Fibroblast of lung (primary cell): ENCODE results near the gene CPNE2. TPM values are rescaled to one million over a fixed set of nuclear protein-coding genes. Genes with fewer than 3 reads are reported as not detected.
A peak's percentile ranks its signal among the peaks of the same experiment; 100 is the strongest.

Experiments
- DNase-seq, 2 donors: peaks; one replicate each; pipeline versions ENCODE4 v3.0.0 to v3.0.0-alpha.2; 2010; ENCODE audit warnings: low read depth in 2 of 2
- H2AFZ ChIP-seq: 2 replicates; pipeline ENCODE4 v1.5.1; 2012; ENCODE audit warnings: low read length, control low read depth, inconsistent platforms
- H3K27ac ChIP-seq: 2 replicates; pipeline ENCODE4 v1.5.1; 2011; ENCODE audit warnings: low read length, control low read depth; ENCODE audit not compliant: insufficient read depth
- H3K27me3 ChIP-seq: 2 replicates; pipeline ENCODE4 v1.5.1; 2011; ENCODE audit warnings: mild to moderate bottlenecking, low read length; ENCODE audit not compliant: control insufficient read depth, insufficient read depth
- H3K36me3 ChIP-seq: 2 replicates; pipeline ENCODE4 v1.5.1; 2011; ENCODE audit warnings: low read length; ENCODE audit not compliant: control insufficient read depth, insufficient read depth
- H3K4me1 ChIP-seq: 2 replicates; pipeline ENCODE4 v1.5.1; 2011; ENCODE audit warnings: low read length; ENCODE audit not compliant: control insufficient read depth, insufficient read depth; ENCODE audit errors: extremely low read depth
- H3K4me2 ChIP-seq: 2 replicates; pipeline ENCODE4 v1.5.1; 2011; ENCODE audit warnings: low read length, control low read depth; ENCODE audit not compliant: insufficient read depth; ENCODE audit errors: extremely low read depth
- H3K4me3 ChIP-seq, 4 experiments: fragments of 200-600 bp in 1 of 4; sonication (generic) in 1 of 4; replicated peaks in 1 of 4; 2 replicates each; pipeline ENCODE4 v1.5.1; 2011 to 2016; ENCODE audit warnings: low read length in 4 of 4, low read depth in 3 of 4, mild to moderate bottlenecking in 3 of 4, control low read depth in 2 of 4, inconsistent platforms in 1 of 4, mixed read lengths in 1 of 4; ENCODE audit not compliant: insufficient read depth in 1 of 4; ENCODE audit errors: control extremely low read depth in 1 of 4
- H3K79me2 ChIP-seq: 2 replicates; pipeline ENCODE4 v1.5.1; 2012; ENCODE audit warnings: mild to moderate bottlenecking, low read length, inconsistent platforms; ENCODE audit not compliant: control insufficient read depth, insufficient read depth
- H3K9ac ChIP-seq: 2 replicates; pipeline ENCODE4 v1.5.1; 2011; ENCODE audit warnings: mild to moderate bottlenecking, low read length, control low read depth; ENCODE audit not compliant: insufficient read depth
- H3K9me3 ChIP-seq: 2 replicates; pipeline ENCODE4 v1.5.1; 2012; ENCODE audit warnings: low read depth, low read length; ENCODE audit not compliant: control insufficient read depth, insufficient read depth
- H4K20me1 ChIP-seq: 2 replicates; pipeline ENCODE4 v1.5.1; 2011; ENCODE audit warnings: low read length; ENCODE audit not compliant: control insufficient read depth, insufficient read depth; ENCODE audit errors: extremely low read depth
- EZH2 ChIP-seq: IDR thresholded peaks from 2 replicates; pipeline ENCODE4 v1.5.1; 2012; ENCODE audit warnings: low read length, control low read depth, mild to moderate bottlenecking; ENCODE audit errors: missing control alignments
- polyA plus RNA-seq, 2 donors: library from polyadenylated mRNA; depleted of rRNA in 1 of 2; stranded (reverse) in 1 of 2; unstranded in 1 of 2; fragments of >200 nt; gene quantifications; 2 replicates each; pipeline ENCODE4 v1.2.1, GENCODE V29; 2011 to 2012; ENCODE audit warnings: missing spikeins in 1 of 2
- total RNA-seq: library from RNA; depleted of rRNA; stranded (reverse); fragments of >200 nt; gene quantifications from 2 replicates; pipeline ENCODE4 v1.2.1, GENCODE V29; 2014
- TF ChIP-seq, protein P1 (sequence below), 2 donors: IDR thresholded peaks in 1 of 2; conservative IDR thresholded peaks in 1 of 2; 1 replicate in 1 of 2; 2 replicates in 1 of 2; pipeline ENCODE4 v1.5.1; 2011 to 2012; ENCODE audit warnings: low read length in 2 of 2, control low read depth in 1 of 2, inconsistent platforms in 1 of 2, low read depth in 1 of 2, mild to moderate bottlenecking in 1 of 2

Gene CPNE2
- total and polyA plus RNA-seq, 2 donors (not counting 1 experiment from before 2014, with no cell fraction given) = 20.5 to 39.6 TPM

DNA sequence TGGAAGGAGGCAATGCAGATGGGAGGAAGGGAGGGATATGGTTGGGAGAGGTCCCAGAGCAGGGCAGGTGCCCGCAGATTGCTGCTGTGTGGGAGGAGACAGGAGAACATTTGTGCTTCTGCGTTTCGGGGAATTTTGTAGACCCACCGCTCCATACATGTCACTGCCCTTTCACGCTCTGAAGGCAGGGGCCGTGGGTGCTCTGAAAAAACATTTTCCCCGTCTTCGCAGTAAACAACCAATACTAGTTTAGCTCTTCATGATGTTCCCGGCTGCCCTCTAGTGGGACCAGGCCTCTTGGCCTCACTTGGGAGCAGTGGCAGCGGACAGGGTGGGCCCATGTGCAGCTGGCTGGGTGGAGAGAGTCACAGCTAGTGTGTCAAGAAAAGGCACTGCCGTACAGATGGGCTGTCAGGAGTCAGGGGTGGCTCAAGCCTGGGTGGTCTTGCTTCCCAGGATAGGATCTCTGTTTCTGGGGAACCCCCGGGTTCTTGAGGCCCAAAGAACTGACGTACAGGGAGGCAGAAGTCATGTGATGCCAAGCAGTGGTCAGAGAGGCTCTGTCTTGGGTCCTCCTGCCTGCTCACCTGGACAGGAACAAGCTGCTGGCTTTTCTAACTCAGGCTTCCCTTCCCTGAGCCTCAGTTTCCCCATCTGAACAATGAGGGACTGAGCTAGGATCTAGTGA is 46.5 kb upstream of the CPNE2 start:
- peak; percentile 48 to 74 for DNase-seq
- Histone ChIP-seq H3K36me3 (peaks cover 19% of the 10 kb centered on the region), H3K27ac (no peak overlapping the region), H3K79me2 (no peaks in the 10 kb centered on the region), H3K4me3 (no peak overlapping the region), H3K27me3 (no peaks in the 10 kb centered on the region), H3K9me3 (no peaks in the 10 kb centered on the region), H3K9ac (no peak overlapping the region), H2AFZ (no peak overlapping the region), H3K4me1 (peaks cover 5% of the 10 kb centered on the region), H4K20me1 (no peaks in the 10 kb centered on the region), H3K4me2 (no peak overlapping the region)
- no peak for TF ChIP-seq EZH2
- TF ChIP-seq, protein P1, sequence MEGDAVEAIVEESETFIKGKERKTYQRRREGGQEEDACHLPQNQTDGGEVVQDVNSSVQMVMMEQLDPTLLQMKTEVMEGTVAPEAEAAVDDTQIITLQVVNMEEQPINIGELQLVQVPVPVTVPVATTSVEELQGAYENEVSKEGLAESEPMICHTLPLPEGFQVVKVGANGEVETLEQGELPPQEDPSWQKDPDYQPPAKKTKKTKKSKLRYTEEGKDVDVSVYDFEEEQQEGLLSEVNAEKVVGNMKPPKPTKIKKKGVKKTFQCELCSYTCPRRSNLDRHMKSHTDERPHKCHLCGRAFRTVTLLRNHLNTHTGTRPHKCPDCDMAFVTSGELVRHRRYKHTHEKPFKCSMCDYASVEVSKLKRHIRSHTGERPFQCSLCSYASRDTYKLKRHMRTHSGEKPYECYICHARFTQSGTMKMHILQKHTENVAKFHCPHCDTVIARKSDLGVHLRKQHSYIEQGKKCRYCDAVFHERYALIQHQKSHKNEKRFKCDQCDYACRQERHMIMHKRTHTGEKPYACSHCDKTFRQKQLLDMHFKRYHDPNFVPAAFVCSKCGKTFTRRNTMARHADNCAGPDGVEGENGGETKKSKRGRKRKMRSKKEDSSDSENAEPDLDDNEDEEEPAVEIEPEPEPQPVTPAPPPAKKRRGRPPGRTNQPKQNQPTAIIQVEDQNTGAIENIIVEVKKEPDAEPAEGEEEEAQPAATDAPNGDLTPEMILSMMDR (conservative IDR thresholded peaks at IDR 0.05 in 1 of 2, IDR thresholded peaks at IDR 0.05 in 1 of 2; ENCODE audit: low read depth in 1 of 2, low read length in 2 of 2) = peak; percentile 66 to 90

DNA sequence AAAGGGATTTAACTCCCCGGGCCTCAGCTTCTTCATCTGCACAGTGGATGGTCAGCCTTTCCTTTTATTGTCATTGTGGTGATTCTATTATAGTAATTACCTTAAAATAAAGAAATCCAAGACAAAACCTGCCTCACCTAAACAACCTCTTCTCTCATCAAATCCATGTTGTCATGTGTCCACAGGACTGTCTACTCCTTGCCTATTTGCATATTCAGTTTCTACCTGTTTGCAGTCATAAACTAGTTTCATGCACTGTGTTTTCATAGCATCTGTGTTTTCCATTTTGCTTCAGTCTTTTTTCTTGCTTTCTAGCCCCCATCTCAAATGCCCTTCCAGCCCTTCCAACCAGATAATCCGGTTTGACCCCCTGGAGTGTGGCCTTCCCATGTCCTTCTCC is 44.3 kb upstream of the CPNE2 start:
- peaks cover 12% of the 10 kb centered on the region for H3K36me3 ChIP-seq
- H3K9ac ChIP-seq = no peak overlapping the region
- no peak overlapping the region for H2AFZ ChIP-seq
- H3K4me1 ChIP-seq = peaks cover 5% of the 10 kb centered on the region
- H3K79me2 ChIP-seq = no peaks in the 10 kb centered on the region
- H3K4me3 ChIP-seq = no peak overlapping the region
- no peak for DNase-seq
- no peaks in the 10 kb centered on the region for H3K9me3 ChIP-seq
- H3K27ac ChIP-seq = no peak overlapping the region
- TF ChIP-seq, protein P1 (conservative IDR thresholded peaks at IDR 0.05 in 1 of 2, IDR thresholded peaks at IDR 0.05 in 1 of 2; ENCODE audit: low read depth in 1 of 2, low read length in 2 of 2) = no peak
- no peak for TF ChIP-seq EZH2
- no peaks in the 10 kb centered on the region for H4K20me1 ChIP-seq
- no peak overlapping the region for H3K4me2 ChIP-seq
- no peaks in the 10 kb centered on the region for H3K27me3 ChIP-seq

DNA sequence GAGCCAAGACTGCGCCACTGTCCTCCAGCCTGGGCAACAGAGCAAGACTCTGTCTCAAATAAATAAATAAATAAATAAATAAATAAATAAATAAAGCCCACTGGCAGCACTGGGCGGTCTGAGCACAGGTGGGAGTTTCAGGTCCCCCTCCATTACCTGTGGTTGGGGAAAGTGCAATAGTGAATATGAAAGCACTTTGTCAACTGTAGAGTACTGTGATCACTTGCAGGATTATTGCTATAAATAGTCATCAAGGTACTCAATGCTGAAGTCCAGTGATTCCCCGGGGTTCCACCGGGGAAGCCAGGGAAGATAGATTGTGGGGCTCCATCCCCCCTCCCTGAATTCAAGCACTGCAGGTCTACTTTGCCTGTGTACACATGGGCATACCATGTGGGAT is 42.7 kb upstream of the CPNE2 start:
- Histone ChIP-seq H3K9ac (no peak overlapping the region), H3K4me3 (no peak overlapping the region), H2AFZ (no peak overlapping the region), H3K4me2 (no peak overlapping the region), H3K36me3 (peaks cover 7% of the 10 kb centered on the region), H3K27me3 (no peaks in the 10 kb centered on the region), H3K79me2 (no peaks in the 10 kb centered on the region), H4K20me1 (no peaks in the 10 kb centered on the region), H3K27ac (no peak overlapping the region), H3K9me3 (no peaks in the 10 kb centered on the region), H3K4me1 (peaks cover 5% of the 10 kb centered on the region)
- no peak for TF ChIP-seq EZH2
- TF ChIP-seq, protein P1 (conservative IDR thresholded peaks at IDR 0.05 in 1 of 2, IDR thresholded peaks at IDR 0.05 in 1 of 2; ENCODE audit: low read depth in 1 of 2, low read length in 2 of 2) = no peak
- no peak for DNase-seq
